NCI-H146 (cell line): Measurements from ENCODE around the gene ADAT3.
A peak's percentile ranks its signal among the peaks of the same experiment; 100 is the strongest.
"Not testable (repeated sequence)": the region's sequence is repeated elsewhere in the genome, so short reads cannot be mapped to it uniquely, and the experiment has no call there.

ENCODE experiments used
- DNase-seq: peaks from one replicate; lab custom pipeline; 2025; lab: John Stamatoyannopoulos, UW

ADAT3 gene

DNA sequence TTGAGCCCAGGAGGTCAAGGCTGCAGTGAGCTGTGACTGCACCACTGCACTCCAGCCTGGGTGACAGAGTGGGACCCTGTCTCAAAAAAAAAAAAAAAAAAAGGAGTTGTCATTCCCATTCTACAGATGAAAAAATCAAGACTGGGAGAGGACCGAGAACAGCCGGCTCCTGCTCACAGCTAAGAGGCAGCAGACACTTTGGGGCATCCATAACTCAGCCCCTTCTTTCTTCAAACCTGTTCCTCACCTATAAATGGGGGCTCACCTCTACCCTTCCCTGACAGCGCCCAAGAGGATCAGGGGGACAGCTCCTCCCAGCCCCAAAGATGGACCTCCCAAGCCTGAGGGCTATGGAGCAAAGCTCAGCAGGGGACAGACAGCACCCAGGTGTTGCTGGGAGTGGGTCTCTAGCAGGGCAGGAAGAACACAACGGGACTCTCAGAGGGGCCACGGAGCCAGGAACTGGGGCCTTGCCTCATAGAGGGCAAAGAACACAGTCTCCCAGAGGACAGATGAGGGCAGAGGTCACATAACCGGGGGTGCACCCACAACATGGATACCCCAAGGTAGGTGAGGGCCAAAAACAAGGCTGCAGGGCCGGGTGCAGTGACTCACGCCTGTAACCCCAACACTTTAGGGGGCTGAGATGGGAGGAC, 38.4 kb upstream of the ADAT3 start:
- no peak for DNase-seq

- no peak for DNase-seq
Observed at GRCh38 chr19:1867349-1867724, 37.9 kb upstream of the ADAT3 start.

GRCh38 chr19:1868971-1869370, 36.2 kb upstream of the ADAT3 start:
- DNase-seq = no peak

DNA sequence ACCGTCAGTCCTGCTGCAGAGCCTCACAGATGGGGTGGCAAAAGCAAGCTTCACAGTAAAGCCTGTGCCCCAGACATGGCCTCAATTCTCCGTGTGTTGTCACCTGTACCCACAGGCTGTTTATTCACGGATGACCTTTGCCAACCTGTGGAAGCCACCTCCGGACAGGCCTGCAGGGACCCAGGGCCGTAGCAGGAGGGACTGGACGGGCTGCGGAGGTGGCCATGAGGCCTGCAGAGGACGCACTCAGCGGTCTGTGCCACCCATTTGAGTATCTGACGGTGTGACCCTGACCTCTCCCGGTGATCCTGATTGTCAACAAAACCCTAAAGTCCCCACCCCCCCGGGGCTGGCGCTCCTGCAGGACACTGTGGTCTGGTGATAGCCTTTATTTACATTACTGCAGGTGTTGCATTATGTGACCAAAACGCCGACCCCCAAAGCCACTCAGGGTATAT, 34.0 kb upstream of the ADAT3 start:
- peak; percentile 75 for DNase-seq

DNA sequence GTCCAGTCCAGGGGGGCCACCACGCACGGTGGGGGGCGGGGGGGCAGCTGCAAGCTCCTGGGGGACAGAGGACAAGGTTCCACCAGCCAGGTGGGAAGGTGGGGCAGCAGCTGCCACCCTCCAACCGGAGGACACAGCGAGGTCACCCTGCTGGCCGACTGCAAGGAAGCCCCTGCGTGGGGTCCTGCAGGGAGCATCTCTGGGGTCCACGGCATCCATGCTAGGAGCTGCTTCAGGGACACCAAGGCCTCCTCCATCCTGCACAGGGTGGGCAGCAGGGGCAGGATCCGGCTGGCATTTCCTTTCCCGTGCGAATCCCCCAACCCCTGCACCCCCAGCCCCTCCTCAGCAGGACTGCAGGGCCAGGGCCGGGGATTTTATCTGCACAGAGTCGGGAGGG, 33.6 kb upstream of the ADAT3 start:
- no peak for DNase-seq

DNA sequence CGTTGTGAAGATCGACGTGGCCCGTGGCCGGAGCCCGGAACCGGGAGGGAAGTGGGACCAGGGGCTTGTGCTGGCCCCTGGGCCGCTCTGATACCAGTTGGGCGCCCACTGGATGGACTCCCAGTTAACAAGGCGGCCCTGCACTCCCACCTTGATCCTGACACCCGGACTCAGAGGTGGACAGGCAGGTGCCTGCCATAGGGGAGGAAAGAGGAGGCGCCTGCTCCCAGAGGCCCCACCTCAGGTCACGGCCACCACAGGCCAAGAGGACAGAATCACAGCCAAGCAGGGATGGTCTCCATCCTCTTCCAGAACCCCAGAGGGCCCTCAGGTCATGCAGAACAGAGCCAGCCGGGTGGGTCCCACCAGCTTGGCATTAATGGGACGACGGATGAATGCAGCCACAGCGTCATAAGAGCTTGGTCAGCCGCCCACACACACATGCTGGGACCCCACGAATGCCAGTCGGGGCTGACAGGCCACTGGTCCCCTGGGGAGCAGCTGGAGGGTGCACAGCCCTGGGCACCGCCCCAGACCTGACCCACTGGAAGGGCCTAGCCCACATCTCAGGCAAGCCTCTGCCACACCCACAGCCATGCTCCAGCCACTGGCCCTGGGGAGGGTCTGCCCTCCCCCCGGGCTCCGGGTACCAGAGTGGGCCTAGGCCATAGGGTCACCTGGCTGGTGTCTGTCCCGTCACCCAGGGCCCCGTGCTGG, 32.2 kb upstream of the ADAT3 start:
- DNase-seq = no peak

GRCh38 chr19:1873524-1874473, 31.4 kb upstream of the ADAT3 start:
- no peak for DNase-seq

GRCh38 chr19:1874554-1875185, 30.5 kb upstream of the ADAT3 start:
- no peak for DNase-seq

GRCh38 chr19:1875265-1875645, 29.9 kb upstream of the ADAT3 start:
- DNase-seq = not testable (repeated sequence)

DNA sequence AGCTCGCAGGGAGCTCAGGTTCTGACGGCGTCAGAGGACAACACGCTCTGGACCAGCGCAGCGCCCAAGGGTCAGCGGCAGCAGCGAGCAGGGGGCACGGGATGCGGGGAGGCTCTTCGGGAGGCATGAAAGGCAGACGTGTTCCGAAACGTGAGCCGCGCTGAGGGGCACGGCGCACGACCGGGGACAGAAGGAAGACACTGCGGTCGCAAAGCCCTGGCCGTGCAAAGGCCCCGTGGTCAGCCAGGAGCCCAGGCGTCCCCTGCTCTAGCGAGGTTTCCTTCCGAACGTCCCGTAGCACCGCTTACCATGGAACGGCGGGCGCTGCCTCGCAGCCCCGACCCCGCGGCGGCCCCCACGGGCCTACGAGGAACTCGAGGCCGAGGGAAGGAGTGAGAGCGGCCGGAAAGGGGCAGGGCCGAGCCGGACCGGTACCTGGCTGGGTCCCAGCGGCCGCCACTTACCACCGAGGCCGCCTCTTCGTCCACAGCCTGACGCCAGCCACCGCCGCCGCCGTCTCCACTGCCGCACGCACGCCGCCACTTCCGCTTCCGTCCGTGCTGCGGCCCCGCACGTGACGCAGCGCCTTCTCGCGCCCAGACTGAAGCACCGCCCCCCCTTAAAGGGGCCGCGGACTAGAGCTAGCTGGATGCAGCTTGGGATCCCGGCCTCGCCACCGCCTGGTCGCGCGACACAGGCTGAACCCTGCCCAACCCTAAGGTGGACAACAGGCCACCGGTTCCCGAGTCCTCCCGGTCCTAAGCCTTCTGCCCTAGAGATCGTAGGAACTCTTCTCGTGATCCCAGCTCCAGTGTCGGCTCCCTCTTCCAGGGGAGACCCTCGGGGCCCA, 29.3 kb upstream of the ADAT3 start:
- DNase-seq = peak; percentile 83

DNA sequence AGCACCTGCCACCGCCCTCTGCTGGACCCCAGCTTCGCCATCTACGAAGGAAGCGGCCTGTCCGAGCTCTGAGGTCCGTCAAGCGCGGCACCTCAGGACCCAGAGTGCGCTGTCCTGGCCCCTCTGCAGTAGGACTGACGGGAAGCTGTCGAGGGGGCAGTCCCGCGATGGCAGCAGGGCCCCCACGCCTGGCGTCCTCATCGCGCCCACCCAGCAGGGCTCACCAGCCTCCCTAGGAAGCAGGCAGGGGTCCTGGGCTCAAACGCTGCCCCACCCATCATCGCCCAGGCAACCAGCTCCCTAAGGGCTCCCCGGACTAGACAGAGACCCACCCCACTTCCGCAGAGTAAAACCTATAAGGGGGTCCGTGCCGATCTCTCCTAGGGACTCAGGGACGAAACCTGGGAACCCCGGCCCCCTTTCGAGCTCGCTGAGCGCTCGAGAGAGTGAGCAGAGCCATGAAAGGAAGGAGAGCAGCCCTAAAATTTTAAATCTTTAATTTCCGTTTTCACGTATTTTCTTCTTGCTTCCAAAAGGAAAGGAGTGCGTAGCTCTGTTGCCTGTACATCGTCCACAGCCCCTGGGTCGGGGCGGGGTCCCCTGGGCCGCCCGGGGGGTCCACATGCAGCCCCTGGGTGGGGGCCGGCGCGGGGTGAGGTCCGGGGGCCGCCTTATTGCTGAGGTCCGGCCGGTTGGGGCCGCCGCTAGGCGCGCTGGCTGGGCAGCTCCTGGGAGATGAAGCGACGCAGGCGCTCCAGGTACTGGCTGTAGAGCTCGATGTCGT, 28.5 kb upstream of the ADAT3 start:
- DNase-seq = not testable (repeated sequence)

DNA sequence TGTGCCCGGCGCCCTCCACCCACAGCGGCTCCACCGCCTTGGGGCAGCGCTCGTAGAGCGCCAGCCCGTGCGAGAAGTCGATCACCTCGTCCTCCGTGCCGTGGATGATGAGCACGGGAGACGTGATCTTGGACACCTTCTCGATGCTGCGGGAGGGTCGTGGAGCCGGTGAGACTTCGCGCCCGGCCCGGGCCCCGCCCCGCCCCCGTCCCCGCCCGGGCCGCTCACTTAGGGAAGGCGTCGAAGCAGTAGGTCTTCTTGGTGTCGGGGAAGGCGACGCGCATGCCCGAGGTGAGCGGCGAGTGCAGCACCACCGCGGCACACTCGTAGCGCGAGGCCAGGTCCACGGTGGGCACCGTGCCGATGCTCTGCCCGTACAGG, 27.9 kb upstream of the ADAT3 start:
- not testable (repeated sequence) for DNase-seq

DNA sequence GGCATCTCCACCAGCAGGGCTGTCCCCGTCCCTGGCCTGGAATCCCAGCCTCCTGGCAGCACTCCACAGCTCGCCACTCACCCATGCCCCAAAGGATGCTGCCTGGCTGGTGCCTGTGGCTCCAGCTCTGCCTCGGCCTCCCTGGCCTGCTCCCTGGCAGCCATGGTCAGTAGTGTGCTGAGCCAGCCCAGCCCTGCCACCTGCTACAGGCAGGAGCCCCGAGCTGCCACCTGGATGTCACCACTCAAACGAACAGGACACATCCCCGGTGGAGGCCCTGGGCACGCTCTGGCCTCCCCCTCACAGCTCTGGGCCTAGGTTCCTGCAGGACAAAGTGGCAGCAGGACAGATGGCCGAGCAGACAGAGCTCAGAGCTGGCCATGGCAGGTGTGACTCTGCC, 26.6 kb upstream of the ADAT3 start:
- not testable (repeated sequence) for DNase-seq

DNA sequence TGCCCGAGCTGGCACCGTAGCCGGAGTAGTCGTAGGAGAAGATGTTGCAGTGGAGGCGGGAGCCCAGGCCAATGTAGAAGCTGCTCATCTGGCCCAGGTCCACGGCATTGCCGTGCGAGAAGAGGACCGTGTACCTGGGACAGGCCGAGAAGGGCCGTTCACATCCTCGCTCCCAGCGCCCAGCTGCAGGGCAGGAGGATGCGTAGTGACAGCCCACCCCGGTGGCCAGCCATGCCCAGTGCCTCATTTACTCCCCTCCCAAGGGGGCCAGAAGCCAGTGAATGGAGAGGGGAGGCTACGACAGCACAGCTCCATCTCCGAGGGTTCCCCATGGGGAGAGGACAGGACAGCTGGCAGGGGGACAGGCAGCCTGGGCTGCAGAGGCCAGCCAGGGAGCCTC, 25.2 kb upstream of the ADAT3 start:
- DNase-seq = not testable (repeated sequence)

DNA sequence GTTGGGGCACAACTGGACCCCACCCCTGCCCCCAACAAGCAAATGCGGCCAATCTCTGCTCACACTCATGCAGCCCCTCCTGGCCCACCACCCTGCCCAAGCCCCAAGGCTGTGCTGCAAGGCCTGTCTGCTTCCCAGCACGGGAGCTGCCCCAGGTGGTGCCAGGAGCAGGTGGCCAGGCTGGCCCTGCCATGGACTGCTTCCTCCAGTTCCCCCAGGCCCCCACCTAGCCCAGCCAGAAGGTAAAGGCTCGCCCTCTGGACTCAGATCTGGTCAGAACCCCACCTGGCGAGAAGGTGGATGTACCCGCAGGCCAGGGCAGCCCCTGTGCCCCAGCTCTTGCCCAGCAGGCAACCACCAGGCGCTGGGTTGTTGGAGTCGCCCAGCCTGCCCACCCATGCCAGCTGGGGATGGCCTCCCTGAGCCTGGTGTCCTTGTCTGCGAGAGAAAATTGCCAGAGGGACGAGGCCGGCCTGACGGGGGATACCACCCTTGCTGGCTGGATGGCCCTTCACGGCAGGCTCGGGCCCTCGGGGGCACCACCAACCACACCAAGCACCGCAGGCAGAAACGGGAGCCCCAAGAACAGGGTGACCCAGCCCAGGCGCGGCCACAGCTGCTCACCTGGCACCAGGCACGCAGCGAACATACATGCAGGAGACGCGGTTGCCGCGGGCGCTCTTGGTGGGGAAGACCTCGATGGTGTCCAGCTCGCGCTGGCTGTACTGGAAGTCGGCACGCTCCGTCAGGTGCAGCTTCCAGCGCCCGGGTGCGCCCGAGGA, 24.4 kb upstream of the ADAT3 start:
- DNase-seq = no peak

- not testable (repeated sequence) for DNase-seq
Observed at GRCh38 chr19:1881393-1882088, 23.7 kb upstream of the ADAT3 start.

GRCh38 chr19:1882089-1882785, 23.0 kb upstream of the ADAT3 start:
- DNase-seq = no peak
